Fibroblast of skin of abdomen (primary cell): ENCODE measurements around the gene EPSTI1. TPM values are rescaled to one million over a fixed set of nuclear protein-coding genes. Genes with fewer than 3 reads are reported as not detected.
"Not testable (repeated sequence)": the region's sequence is repeated elsewhere in the genome, so short reads cannot be mapped to it uniquely, and the experiment has no call there.

Experiments used
- DNase-seq: peaks from one replicate; pipeline ENCODE4 v3.0.0-alpha.2; 2013
- polyA plus RNA-seq, 2 experiments: library from polyadenylated mRNA; unstranded; fragments of 120-200 nt; gene quantifications; one replicate each; pipeline ENCODE4 v1.2.1, GENCODE V29; 2013; ENCODE audit not compliant: insufficient read length in 2 of 2

The EPSTI1 gene
- polyA plus RNA-seq (2013, experiment 1 of 2; ENCODE audit: insufficient read length) = 25.7 TPM
- polyA plus RNA-seq (2013, experiment 2 of 2; ENCODE audit: insufficient read length) = 26.2 TPM

- DNase-seq = peak; percentile 77
These were observed at the start of gene EPSTI1 for GRCh38 chr13:42991898-42992763. TSS of gene EPSTI1 (minus strand) at chr13:42992241. CDS start at chr13:42992165, 76 bp downstream.

GRCh38 chr13:43041369-43041921 is 49.4 kb upstream of the EPSTI1 start:
- DNase-seq = no peak

GRCh38 chr13:43040581-43041368 is 48.7 kb upstream of the EPSTI1 start:
- DNase-seq = not testable (repeated sequence)

- no peak for DNase-seq
These were observed 47.9 kb upstream of the EPSTI1 start for GRCh38 chr13:43039966-43040365.

- DNase-seq = no peak
These were observed 44.6 kb upstream of the EPSTI1 start for GRCh38 chr13:43036351-43037250.

- no peak for DNase-seq
These were observed 41.0 kb upstream of the EPSTI1 start for GRCh38 chr13:43033038-43033437.

GRCh38 chr13:43031881-43032280 is 39.8 kb upstream of the EPSTI1 start:
- DNase-seq = no peak

GRCh38 chr13:43030548-43030947 is 38.5 kb upstream of the EPSTI1 start:
- DNase-seq = no peak

- DNase-seq = no peak
These were observed 34.2 kb upstream of the EPSTI1 start for GRCh38 chr13:43026262-43026661.

GRCh38 chr13:43023289-43023963 is 31.4 kb upstream of the EPSTI1 start, which contains the start of gene DNAJC15:
TSS of gene DNAJC15 (plus strand) at chr13:43023586. CDS start at chr13:43023627, 41 bp downstream.
- peak; percentile 87 for DNase-seq

GRCh38 chr13:43022934-43023288 is 30.9 kb upstream of the EPSTI1 start:
- DNase-seq = no peak

- DNase-seq = peak; percentile 87
These were observed 30.1 kb upstream of the EPSTI1 start for GRCh38 chr13:43021926-43022670.

GRCh38 chr13:43020794-43021193 is 28.8 kb upstream of the EPSTI1 start:
- DNase-seq = no peak

GRCh38 chr13:43019811-43020210 is 27.8 kb upstream of the EPSTI1 start:
- peak; percentile 35 for DNase-seq

- no peak for DNase-seq
These were observed 24.2 kb upstream of the EPSTI1 start for GRCh38 chr13:43016226-43016625.

GRCh38 chr13:43014162-43014561 is 22.1 kb upstream of the EPSTI1 start:
- DNase-seq = no peak

GRCh38 chr13:43009506-43009905 is 17.5 kb upstream of the EPSTI1 start:
- DNase-seq = peak; percentile 65

- DNase-seq = peak; percentile 62
These were observed 16.6 kb upstream of the EPSTI1 start for GRCh38 chr13:43008596-43008995.

GRCh38 chr13:43006893-43007631 is 15.0 kb upstream of the EPSTI1 start:
- DNase-seq = peak; percentile 81
